KG1 (cell line): ENCODE results near the gene SPATA21.
A peak's percentile ranks its signal among the peaks of the same experiment; 100 is the strongest.

Experiments used
- DNase-seq: peaks from one replicate; lab custom pipeline; 2025; lab: John Stamatoyannopoulos, UW

SPATA21 gene

DNA sequence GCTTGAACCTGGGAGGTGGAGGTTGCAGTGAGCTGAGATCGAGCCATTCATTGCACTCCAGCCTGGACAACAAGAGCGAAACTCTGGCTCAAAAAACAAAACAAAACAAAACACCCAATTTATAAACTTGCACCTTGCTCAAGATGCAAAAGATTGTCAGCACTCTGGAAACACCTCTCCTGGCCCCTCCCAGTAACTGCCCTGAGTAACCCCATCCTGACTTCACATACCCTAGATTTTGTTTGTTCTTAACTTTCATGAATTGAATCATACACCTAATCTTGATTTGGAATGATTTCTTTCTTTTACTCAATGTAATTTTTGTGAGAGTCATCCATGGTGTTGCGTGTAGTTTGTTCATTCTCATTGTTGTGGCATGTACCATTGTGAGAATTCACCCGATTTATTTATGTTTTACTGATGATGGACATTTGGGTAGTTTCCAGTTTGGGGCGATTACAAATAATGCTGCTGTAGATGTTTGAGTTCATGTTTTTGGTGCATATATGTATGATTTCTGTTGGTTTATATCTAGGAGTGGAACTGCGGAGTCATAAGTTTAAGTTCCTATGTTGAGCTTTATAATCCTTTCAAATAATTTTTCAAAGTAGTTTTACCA lies 13.7 kb upstream of the SPATA21 start:
- no peak for DNase-seq

DNA sequence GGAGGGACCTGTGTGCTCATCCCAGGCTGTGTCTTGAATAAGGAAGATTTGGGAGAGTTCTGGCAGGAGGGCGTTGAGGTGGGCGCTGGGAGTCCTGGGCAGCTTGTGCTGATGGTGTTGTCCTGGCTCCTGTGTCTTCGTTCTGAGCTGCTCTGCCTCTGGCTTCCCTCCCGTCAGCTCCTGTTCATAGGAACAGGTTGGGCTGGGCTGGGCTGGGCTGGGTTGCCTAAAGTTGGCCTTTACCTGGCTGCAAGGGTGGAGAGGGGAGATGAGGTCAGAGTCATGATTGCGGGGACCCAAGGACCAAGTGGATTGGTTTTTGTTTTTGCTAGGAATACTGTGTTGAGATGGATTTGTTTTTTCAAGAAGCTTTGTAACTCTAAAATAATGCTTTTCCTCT lies 12.4 kb upstream of the SPATA21 start:
- DNase-seq, result no peak

DNA sequence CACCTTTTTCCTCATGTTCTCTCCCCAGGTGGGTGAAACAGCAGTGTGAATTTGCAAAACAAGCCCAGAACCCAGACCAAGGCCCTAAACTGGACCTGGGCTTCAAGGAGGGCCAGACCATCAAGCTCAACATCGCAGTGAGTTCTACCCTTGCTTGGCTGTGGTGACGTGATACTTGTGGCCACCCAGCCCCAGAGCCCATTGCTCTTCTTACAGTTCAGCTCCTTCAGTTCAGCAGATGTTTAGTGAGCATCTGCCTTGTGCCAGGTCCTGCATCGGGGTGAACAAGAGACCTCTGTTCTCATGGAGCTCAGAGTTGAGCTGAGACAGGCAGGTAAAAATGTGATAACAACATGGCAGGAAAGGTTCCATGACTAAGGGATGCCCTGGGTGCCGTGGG lies 11.8 kb upstream of the SPATA21 start:
- DNase-seq, result no peak

DNA sequence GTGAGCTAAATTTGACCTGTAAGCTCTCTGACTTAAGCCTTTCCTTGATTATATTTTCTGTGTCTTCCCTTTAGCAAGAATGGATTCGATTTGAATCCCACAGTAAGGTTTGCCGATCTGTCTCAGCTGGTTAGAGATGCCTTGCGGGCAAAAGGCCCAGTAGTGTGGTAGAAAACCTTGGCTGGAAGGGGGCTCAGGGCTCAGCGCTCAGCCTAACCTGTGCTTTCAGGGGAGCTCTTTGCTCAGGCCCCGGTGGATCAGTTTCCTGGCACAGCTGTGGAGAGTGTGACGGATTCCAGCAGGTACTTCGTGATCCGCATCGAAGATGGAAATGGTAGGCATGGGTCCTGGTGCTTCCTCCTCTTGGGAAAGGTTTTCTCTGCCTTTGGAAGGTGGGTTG lies 10.4 kb upstream of the SPATA21 start:
- DNase-seq, result no peak

DNA sequence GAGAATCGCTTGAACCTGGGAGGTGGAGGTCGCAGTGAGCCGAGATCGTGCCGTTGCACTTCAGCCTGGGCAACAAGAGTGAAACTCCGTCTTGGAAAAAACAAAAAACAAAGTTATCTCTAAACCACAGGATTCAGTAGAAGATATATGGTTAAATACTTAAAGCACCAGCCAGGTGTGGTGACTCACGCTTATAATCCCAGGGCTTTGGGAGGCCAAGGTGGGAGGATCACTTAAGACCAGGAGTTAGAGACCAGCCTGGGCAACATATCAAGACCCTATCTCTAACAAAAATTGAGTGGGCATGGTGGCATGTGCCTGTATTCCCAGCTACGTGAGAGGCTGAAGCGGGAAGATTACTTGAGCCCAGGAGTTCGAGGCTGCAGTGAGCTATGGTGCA lies 8.9 kb upstream of the SPATA21 start:
- no peak for DNase-seq

DNA sequence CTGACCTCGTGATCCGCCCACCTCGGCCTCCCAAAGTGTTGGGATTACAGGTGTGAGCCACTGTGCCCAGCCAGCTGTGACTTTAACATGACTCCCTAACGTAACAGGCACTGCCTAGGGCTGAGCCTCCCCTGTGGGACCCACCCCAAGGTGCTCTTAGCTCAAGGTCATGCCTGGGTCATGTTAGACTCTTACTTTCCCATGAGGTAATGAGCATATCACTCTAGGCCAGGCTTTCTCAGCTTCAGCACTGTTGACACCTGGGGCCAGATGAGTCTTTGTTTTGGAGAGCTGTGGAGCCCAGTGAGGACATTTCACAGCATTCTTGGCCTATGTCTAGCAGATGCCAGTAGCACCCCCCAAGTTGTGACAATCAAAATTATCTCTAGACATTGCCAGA lies 7.8 kb upstream of the SPATA21 start:
- DNase-seq, result no peak

DNA sequence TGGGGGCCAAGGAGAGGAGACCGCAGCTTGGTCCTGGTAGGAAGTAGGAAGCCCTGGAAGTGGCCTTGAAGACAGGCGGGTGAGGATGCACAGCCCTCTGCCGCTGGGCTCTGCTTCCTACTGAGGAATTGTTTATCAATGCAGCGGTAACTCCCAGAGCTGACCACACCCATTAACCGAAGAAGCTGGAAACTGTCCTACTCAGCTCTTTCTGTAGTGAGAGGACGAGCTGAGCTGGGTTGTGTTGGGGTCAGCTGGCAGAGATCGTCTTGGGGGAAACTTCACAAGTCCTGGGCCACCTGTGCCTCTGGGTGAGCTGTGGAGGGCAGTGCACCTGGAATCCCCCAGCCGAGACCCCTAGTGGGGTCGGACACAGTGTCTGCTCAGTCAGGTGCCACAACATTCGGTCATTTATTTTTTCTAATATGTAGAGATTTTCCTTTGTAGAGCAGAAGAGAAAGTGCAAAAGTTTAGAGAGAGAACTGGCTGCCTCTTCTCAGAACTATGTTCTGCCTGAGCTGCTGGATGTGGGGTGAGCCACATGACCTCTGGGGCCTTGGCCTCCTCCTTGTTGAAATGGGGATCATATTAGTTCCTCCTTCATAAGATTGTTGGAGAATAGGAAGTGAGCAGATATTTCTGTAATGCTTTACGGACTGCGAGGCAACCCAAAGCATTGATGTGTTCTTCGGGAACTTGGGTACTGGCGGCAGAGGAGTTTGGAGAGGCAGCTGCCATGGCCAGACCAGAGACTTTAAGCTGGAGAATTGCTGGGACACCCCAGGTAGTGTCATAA lies 6.9 kb upstream of the SPATA21 start:
- DNase-seq, result no peak

DNA sequence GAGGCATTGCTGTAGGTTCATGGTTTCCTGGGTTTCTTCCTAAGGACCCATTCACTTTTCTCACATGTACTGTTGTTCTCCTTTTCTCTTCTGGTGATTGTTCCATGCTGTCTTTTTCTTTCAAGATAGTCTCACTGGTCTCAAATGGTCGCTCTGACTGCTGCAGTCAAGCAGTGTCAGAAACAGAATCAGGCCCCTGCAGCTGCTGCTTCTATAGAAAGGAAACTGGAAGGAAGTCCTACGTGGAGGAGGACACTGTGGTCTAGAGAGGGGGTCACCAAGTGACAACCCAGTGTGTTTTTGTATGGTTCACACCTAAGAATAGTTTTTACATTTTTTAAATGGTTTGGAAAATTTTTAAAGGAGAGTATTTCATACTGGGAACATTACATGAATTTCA lies 5.7 kb upstream of the SPATA21 start:
- DNase-seq, result no peak

DNA sequence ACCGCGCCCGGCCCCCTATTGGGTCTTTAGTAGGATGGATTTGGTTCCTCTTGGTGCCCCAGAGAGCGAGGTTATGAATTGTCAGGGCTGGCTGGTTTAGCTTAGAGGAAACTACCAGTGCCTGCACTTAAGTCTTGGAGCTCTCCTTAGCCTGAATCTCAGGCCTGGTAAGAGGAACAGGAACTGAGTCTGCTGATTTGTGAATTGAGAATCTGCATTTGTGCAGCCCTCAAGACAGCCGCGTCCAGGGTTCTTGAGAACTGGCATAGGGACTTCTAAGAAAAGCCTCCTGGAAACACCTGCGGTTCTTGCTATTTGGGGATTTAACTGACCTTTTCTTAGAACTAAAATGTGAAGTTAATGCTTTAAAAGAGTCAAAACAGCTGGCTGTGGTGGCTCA lies 5.0 kb upstream of the SPATA21 start:
- DNase-seq, result no peak

DNA sequence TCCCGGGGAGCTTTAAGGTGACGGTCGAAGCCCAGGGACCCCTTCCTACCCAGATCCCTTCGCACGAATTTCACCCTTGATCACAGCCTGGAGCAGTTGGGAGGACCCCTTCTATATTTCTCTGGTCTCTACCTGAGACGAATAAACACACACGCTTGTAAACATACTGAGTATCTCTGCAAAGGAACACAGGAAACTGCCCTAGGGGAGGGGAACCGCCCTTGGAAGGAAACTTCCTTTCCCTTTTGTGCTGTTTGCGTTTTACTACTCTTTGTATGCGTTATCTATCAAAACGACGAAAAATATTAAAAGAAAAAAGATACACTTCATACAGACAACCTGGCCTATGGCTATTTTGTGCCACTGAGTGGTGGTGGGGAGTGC lies 4.0 kb upstream of the SPATA21 start:
- no peak for DNase-seq

DNA sequence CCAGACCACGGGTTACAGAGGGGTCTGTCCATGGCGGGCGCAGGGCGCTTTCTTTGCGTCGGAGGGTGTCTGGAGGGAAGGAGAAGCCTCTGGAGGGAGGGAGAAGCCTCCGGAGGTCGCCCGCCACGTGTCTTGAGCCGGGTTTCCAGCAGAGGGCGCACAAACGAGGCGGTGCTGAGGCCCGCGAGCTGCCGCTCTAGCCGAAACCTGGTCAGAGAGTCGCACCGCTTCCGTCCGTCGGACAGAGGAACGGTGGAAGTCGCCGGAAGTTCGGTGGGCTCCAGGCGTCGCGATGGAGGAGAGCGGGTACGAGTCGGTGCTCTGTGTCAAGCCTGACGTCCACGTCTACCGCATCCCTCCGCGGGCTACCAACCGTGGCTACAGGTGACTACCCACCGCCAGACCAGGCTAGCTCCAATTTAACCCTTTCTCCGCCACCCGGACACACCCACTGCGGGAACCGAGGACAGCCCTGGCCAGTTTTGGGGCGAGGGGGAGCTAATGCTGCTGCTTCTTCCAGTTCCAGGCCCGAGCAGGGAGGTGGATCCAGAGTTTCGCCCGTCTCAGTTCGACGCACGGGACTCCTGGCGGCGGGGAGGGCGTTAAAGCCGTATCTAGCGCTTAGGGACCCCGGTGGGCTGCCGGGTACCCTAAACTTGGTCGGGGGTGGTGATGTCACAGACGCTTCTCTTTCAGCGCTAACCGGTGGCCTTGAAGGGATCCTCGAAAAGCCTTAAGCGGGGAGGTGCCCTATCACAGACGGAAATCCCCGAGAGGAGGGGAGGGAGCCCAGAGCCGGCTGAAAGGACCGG lies 3.5 kb upstream of the SPATA21 start, which contains the start of gene NECAP2:
Gene NECAP2 (plus strand): TSS at position 255 of the 812 bp plus-strand sequence. CDS start 38 bp downstream, at position 293.
- peak; percentile 87 for DNase-seq

DNA sequence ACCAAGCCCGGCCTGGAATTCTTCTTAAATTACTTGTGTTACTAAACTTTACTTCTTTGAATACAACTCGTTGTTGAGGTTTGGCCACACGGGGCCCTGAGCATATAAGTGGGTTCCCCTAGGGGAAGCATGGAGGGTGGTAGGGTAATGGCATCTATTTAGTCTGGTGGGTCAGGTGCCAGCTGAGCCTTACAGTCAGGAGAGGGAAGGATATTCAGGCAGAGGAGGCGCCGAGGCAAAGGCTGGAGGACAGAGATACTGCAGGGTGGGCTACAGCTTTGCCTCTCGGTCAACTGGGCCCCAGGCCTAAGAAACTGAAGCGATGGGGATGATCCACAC lies 2.9 kb upstream of the SPATA21 start:
- no peak for DNase-seq

DNA sequence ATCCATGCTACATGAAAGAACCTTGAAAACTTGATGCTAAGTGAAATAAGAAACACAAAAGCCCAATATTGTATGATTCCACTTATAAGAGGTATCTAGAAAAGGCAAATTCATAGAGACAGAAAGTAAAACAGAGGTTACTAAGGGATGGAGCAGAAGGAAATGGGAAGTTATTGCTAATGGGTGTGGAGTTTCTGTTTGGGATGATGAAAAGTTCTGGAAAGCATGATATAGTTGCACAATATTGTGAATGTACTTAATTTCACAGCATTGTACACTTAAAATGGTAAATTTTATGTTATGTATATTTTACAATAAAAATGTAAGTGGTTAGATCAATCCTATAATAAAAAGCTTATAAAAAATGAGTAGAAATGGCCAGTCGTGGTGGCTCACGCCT lies 1.7 kb upstream of the SPATA21 start:
- no peak for DNase-seq

DNA sequence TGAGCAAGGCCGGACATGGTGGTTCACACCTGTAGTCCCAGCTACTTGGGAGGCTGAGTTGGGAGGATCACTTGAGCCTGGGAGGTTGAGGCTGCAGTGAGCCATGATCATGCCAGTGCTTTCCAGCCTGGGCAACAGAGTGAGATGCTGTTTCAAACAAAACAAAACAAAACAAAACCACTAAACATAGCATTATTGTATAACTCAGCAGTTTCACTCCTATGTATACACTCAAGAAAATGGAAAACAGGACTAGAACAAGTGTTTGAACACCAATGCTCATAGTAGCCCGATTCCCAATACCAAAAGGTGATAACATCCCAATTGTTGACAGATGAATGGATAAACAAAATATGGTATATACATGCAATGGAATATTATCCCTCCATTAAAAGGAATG lies 1.3 kb upstream of the SPATA21 start:
- DNase-seq, result no peak

DNA sequence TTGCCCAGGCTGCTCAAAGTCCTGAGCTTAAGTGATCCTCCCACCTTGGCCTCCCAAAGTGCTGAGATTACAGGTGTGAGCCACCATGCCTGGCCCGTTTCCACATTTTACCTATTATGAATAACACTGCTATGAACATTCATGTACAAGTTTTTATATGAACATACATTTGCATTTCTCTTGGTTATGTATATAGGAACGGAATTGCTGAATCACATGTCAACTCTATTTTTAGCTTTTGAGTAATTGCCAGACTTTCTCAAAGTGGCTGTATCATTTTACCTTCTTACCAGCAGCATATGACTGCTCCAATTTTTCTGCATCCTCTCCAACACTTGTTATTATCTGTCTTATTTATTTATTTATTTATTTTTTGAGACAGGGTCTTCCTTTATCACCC lies 2.7 kb downstream of the SPATA21 start:
- DNase-seq, result no peak

DNA sequence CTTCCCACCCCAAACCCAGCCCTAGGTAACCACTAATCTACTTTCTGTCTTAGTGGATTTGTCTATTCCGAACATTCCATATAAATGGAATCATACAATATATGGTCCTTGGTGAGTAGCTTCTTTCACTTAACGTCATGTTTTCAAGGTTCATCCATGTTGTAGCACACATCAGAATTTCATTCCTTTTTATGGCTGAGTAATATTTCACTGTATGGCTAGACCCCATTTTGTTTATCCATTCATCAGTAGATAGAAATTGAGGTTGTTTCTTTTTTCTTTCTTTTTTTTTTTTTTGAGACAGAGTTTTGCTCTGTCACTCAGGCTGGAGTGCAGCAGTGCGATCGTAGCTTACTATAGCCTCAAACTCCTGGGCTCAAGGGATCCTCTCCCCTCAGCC lies 3.2 kb downstream of the SPATA21 start:
- no peak for DNase-seq

DNA sequence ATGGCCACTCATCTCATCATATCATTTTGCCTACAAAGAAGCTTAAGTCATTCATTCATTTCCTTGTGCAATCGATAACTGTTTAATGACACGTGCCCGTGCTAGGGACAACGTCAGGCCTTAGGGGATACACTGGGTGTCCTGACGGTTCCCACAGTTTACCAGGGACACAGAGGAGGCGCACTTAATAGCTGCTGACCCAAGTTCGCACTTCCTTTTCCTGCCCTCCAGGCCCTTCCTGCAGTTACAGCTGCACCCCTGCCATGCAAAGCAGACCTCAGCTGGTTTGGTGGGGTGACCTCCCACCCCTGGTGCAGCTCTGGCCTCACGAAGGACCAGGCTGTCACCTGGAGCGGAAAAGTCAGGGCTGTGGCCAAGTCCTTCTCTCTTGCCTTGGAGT lies 4.2 kb downstream of the SPATA21 start:
- DNase-seq, result no peak

DNA sequence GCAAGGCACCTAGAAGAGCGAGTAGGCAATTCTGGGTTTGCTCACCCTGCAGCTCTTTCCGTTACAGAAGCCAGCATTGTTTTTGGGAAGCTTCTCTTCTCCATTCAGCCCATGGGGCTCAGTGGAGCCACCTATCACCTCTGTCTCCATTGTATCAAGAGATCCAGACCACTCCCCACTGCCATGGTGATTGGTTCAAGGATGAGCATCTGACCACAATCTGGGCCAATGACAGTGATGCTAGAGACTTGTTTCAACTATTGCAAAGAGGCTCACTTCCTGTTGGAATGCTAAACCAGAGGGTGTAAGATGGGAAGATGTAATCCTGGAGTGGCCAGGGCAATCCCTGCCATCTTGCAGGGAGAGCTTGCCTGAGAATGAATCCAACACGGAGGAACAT lies 6.6 kb downstream of the SPATA21 start:
- DNase-seq, result no peak

DNA sequence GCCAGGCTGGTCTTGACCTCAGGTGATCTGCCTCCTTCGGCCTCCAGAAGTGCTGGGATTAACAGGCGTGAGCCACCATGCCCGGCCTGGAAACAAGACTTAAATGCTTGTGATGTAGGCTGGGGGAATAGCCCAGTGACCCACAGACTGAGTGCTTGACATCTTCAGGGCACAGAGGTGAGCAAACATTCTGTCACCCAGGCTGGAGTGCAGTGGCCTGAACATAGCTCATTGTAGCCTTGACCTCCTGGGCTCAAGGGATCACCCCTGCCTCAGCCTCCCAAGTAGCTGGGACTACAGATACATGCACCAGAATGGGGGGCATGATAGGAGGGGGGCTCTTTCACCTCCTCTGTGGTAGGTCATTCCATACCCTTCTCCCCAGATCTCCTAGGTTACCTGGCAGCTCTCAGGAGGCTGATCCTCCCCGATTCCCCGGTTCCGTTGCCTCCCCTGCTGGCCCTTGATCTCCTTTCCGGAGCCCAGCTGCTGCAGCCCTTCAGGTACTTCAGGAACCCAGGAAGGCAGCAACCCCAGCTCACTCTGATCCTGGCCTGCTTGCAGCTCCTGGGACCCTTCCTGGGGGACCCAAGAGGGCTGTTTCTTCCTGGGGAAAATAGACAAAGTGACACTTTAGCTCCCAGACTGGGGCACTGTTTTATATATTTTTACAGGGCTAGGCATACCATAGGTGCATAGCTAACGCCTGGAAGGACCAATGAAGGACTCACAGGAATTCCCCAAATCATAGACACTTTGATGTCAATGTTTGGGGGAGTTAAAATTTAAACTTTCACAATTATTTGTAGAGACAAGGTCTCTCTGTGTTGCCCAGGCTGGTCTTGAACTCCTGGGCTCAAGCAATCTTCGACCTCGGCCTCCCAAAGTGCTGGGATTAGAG lies 11.8 kb downstream of the SPATA21 start:
- no peak for DNase-seq

DNA sequence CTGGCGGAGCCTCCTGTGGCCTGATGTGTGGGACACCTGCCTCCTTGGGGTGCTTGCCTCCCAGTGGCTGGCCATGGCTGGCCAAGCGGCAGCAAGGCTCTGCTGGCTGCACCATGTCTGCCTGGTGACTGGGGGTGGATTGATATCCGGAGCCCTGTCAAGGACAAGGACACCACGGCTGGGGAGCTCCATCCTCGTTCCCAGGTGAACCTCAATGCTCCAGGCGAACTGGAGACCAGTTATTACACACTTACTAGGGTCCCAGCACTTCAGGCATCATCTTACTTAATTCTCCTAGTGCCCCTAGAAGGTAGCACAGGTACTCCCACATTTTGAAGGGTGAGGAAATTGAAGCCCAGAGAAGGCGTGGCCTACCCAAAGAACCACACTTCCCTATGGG lies 15.2 kb downstream of the SPATA21 start:
- no peak for DNase-seq

DNA sequence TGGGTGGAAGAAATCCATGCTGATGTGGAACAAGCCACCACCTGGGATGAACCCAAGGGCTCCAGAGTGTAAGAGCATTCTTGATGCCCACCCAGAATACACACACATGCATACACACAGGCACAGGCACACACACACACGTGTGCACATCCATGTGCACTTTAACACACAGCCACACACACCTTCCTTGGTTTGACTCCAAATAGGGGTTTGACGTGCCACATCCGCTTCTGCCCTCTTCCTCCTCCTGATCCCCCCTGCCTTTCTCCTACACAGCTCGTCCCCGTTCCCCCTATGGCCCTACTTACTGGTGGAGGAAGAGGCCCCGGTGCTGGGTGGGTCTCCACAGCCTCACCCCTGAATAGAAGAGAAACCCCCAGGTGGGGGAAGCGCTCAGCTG lies 16.0 kb downstream of the SPATA21 start:
- DNase-seq, result no peak
